ENCODE measurements around the gene MED16. TPM values are rescaled to one million over a fixed set of nuclear protein-coding genes. Genes with fewer than 3 reads are reported as not detected.
A peak's percentile ranks its signal among the peaks of the same experiment; 100 is the strongest.

The MED16 gene
- total RNA-seq, 1 donor from 2014 or later, result 74.2 TPM

- H3K27me3 Mint-ChIP-seq, result peaks cover 26% of the 10 kb centered on the region
- peaks cover 2% of the 10 kb centered on the region for H3K4me1 Mint-ChIP-seq (ENCODE audit: unreplicated experiment)
- H3K4me3 Mint-ChIP-seq, result peak within 1 kb of the TSS; percentile 21
- TF ChIP-seq CTCF (conservative IDR thresholded peaks at IDR 0.05), result no peak
- no peak for DNase-seq (ENCODE audit: extremely low spot score, unreplicated experiment)
- no peaks in the 10 kb centered on the region for H3K9me3 Mint-ChIP-seq
- H3K36me3 Mint-ChIP-seq, result peaks cover 4% of the 10 kb centered on the region
- H3K27ac Mint-ChIP-seq, result peak within 1 kb of the TSS; percentile 42
Measured at GRCh38 chr19:840519-841206, 52.3 kb downstream of the MED16 start, which contains the start of gene PRTN3. PRTN3 (plus strand) TSS chr19:840999; CDS start chr19:841009, 10 bp downstream.

GRCh38 chr19:835210-835810, 57.7 kb downstream of the MED16 start:
- no peak for DNase-seq (ENCODE audit: extremely low spot score, unreplicated experiment)
- Mint-ChIP-seq H3K9me3 (no peaks in the 10 kb centered on the region), H3K4me1 (ENCODE audit: unreplicated experiment) (no peaks in the 10 kb centered on the region), H3K36me3 (no peaks in the 10 kb centered on the region), H3K4me3 (no peak overlapping the region), H3K27me3 (peaks cover 3% of the 10 kb centered on the region), H3K27ac (no peak overlapping the region)
- TF ChIP-seq CTCF (conservative IDR thresholded peaks at IDR 0.05), result no peak

- H3K27me3 Mint-ChIP-seq, result peaks cover 3% of the 10 kb centered on the region
- no peak overlapping the region for H3K4me3 Mint-ChIP-seq
- no peaks in the 10 kb centered on the region for H3K4me1 Mint-ChIP-seq (ENCODE audit: unreplicated experiment)
- H3K27ac Mint-ChIP-seq, result peak overlapping the region; percentile 55
- H3K36me3 Mint-ChIP-seq, result no peaks in the 10 kb centered on the region
- H3K9me3 Mint-ChIP-seq, result no peaks in the 10 kb centered on the region
- DNase-seq (ENCODE audit: extremely low spot score, unreplicated experiment), result no peak
- TF ChIP-seq CTCF (conservative IDR thresholded peaks at IDR 0.05), result no peak
Measured at GRCh38 chr19:834216-834615, 58.8 kb downstream of the MED16 start.

GRCh38 chr19:831407-832369, 61.3 kb downstream of the MED16 start:
- no peak for DNase-seq (ENCODE audit: extremely low spot score, unreplicated experiment)
- no peaks in the 10 kb centered on the region for H3K9me3 Mint-ChIP-seq
- no peak for TF ChIP-seq CTCF (conservative IDR thresholded peaks at IDR 0.05)
- peaks cover 3% of the 10 kb centered on the region for H3K27me3 Mint-ChIP-seq
- no peak overlapping the region for H3K4me3 Mint-ChIP-seq
- no peaks in the 10 kb centered on the region for H3K4me1 Mint-ChIP-seq (ENCODE audit: unreplicated experiment)
- H3K27ac Mint-ChIP-seq, result no peak overlapping the region
- H3K36me3 Mint-ChIP-seq, result no peaks in the 10 kb centered on the region

GRCh38 chr19:829129-829758, 63.7 kb downstream of the MED16 start:
- no peak overlapping the region for H3K4me3 Mint-ChIP-seq
- DNase-seq (ENCODE audit: extremely low spot score, unreplicated experiment), result no peak
- H3K9me3 Mint-ChIP-seq, result no peaks in the 10 kb centered on the region
- H3K4me1 Mint-ChIP-seq (ENCODE audit: unreplicated experiment), result no peaks in the 10 kb centered on the region
- no peak for TF ChIP-seq CTCF (conservative IDR thresholded peaks at IDR 0.05)
- no peaks in the 10 kb centered on the region for H3K36me3 Mint-ChIP-seq
- H3K27ac Mint-ChIP-seq, result no peak overlapping the region
- no peaks in the 10 kb centered on the region for H3K27me3 Mint-ChIP-seq

All from type B pancreatic cell (in vitro differentiated cells).